ENCODE results near the gene GUF1. TPM values are rescaled to one million over a fixed set of nuclear protein-coding genes. Genes with fewer than 3 reads are reported as not detected.

Gene GUF1
- polyA plus RNA-seq, 3 donors, result 6.2 to 11.3 (median 8.4) TPM

GRCh38 chr4:44679060-44679459, 840 bp downstream of the GUF1 start:
- peak overlapping the region; percentile 86 for H3K9ac ChIP-seq (ENCODE audit: insufficient read depth, low read length, poor library complexity, severe bottlenecking)

GRCh38 chr4:44684648-44685047, 6.4 kb downstream of the GUF1 start:
- Mint-ChIP-seq H3K4me3 (no peak overlapping the region), H3K4me1 (peaks cover 6% of the 10 kb centered on the region), H3K36me3 (peaks cover 63% of the 10 kb centered on the region in 2 donors), H3K27me3 (ENCODE audit: low read depth in 3 of 3) (no peaks in the 10 kb centered on the region), H3K27ac (no peak overlapping the region), H3K9me3 (no peaks in the 10 kb centered on the region)
- H3K4me2 ChIP-seq (replicated peaks; ENCODE audit: extremely low read depth, low read length, poor library complexity, severe bottlenecking), result no peak overlapping the region
- H3K36me3 ChIP-seq (replicated peaks in 1 of 2; ENCODE audit: control insufficient read depth in 1 of 2, insufficient read depth in 2 of 2, low read length in 2 of 2), result peaks cover 80 to 81% of the 10 kb centered on the region in 2 donors
- H3K9me3 ChIP-seq (replicated peaks in 1 of 2; ENCODE audit: control insufficient read depth in 1 of 2, insufficient read depth in 1 of 2, low read length in 2 of 2), result no peaks in the 10 kb centered on the region
- no peak overlapping the region for H3K4me3 ChIP-seq (replicated peaks in 1 of 3; ENCODE audit: low read depth in 2 of 3, low read length in 3 of 3)
- H3K4me1 ChIP-seq (ENCODE audit: control insufficient read depth in 1 of 2, insufficient read depth in 2 of 2, low read length in 2 of 2), result peaks cover 2 to 7% of the 10 kb centered on the region in 2 donors
- no peak overlapping the region for H3K27ac ChIP-seq (ENCODE audit: low read depth in 1 of 2, low read length in 2 of 2)
- intact Hi-C loops (cut with micrococcal nuclease), result no loop called here
- TF ChIP-seq CTCF (IDR thresholded peaks at IDR 0.05), result no peak
- H3K79me2 ChIP-seq (ENCODE audit: insufficient read depth, low read length), result peaks cover 22% of the 10 kb centered on the region
- WGBS (ENCODE audit: insufficient coverage), result no CpG with 5 or more reads among the region's 1 CpG
- no peak overlapping the region for H2AFZ ChIP-seq (ENCODE audit: insufficient read depth, low read depth, low read length, poor library complexity, severe bottlenecking)
- H3K27me3 ChIP-seq (ENCODE audit: control insufficient read depth in 2 of 2, insufficient read depth in 2 of 2, low read length in 2 of 2), result no peaks in the 10 kb centered on the region
- H4K20me1 ChIP-seq (ENCODE audit: insufficient read depth, low read length), result no peaks in the 10 kb centered on the region
- no peak overlapping the region for H3K9ac ChIP-seq (ENCODE audit: insufficient read depth, low read length, poor library complexity, severe bottlenecking)
- no peak for DNase-seq

More at GRCh38 chr4:44679060-44679459, 840 bp downstream of the GUF1 start:
- Histone ChIP-seq H2AFZ (ENCODE audit: insufficient read depth, low read depth, low read length, poor library complexity, severe bottlenecking) (peak overlapping the region; percentile 98), H3K27me3 (ENCODE audit: control insufficient read depth in 2 of 2, insufficient read depth in 2 of 2, low read length in 2 of 2) (peaks cover 0 to 3% of the 10 kb centered on the region in 2 donors), H3K4me2 (replicated peaks; ENCODE audit: extremely low read depth, low read length, poor library complexity, severe bottlenecking) (peak overlapping the region; percentile 78), H3K36me3 (replicated peaks in 1 of 2; ENCODE audit: control insufficient read depth in 1 of 2, insufficient read depth in 2 of 2, low read length in 2 of 2) (peaks cover 26 to 28% of the 10 kb centered on the region in 2 donors), H3K27ac (ENCODE audit: low read depth in 1 of 2, low read length in 2 of 2) (peak overlapping the region; percentile 73 to 95), H3K9me3 (replicated peaks in 1 of 2; ENCODE audit: control insufficient read depth in 1 of 2, insufficient read depth in 1 of 2, low read length in 2 of 2) (no peaks in the 10 kb centered on the region), H3K79me2 (ENCODE audit: insufficient read depth, low read length) (peaks cover 37% of the 10 kb centered on the region), H3K4me3 (replicated peaks in 1 of 3; ENCODE audit: low read depth in 2 of 3, low read length in 3 of 3) (peak overlapping the region; percentile 89 to 98 (median 91)), H3K4me1 (ENCODE audit: control insufficient read depth in 1 of 2, insufficient read depth in 2 of 2, low read length in 2 of 2) (peaks cover 13 to 22% of the 10 kb centered on the region in 2 donors), H4K20me1 (ENCODE audit: insufficient read depth, low read length) (no peaks in the 10 kb centered on the region)
- H3K27me3 Mint-ChIP-seq (ENCODE audit: low read depth in 3 of 3), result peaks cover 4 to 6% (median 6%) of the 10 kb centered on the region in 3 donors
- TF ChIP-seq CTCF (IDR thresholded peaks at IDR 0.05), result no peak
- H3K27ac Mint-ChIP-seq, result peak overlapping the region; percentile 95 to 99 (median 99)
- H3K4me3 Mint-ChIP-seq, result peak overlapping the region; percentile 97 to 99
- DNase-seq, result peak; percentile 3 to 4 (median 4)
- peaks cover 0 to 3% (median 0%) of the 10 kb centered on the region in 7 donors for H3K9me3 Mint-ChIP-seq
- WGBS (ENCODE audit: insufficient coverage), result no CpG with 5 or more reads among the region's 3 CpGs
- H3K4me1 Mint-ChIP-seq, result peaks cover 18% of the 10 kb centered on the region
- H3K36me3 Mint-ChIP-seq, result peaks cover 11 to 19% of the 10 kb centered on the region in 2 donors
- intact Hi-C loops (cut with micrococcal nuclease), result no loop called here
